ENCODE results near the gene ABCC4.

ABCC4 gene

DNA sequence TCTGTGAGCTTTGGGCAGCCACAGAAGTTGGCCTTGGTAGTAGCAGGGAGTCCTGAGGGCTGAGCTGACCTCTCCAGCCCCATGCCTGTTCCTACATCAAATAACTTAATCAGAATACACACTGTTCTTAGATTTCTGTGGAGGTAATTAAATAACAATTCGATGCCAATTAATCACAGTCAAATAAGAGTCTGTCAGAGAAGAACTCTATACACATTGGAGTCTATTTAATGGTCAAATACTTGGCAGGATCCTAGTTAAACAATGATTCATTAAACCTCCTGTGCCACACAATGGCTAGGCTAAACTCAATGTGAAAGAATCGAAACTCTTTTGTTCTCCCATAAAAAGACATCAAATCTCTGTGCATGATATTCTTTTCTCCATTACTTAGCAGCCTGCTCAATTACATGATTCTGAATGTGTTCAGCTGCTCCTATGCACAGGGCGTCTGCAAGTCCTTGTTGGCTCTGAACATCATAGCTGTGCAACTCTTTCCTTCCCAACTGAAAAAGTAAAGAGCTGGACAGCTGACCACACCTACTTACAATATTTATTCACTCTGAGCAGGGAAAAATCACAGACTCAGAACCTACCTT lies 173.1 kb downstream of the ABCC4 start:
- no peak for DNase-seq (ENCODE audit: low read depth)
- TF ChIP-seq, protein P1, sequence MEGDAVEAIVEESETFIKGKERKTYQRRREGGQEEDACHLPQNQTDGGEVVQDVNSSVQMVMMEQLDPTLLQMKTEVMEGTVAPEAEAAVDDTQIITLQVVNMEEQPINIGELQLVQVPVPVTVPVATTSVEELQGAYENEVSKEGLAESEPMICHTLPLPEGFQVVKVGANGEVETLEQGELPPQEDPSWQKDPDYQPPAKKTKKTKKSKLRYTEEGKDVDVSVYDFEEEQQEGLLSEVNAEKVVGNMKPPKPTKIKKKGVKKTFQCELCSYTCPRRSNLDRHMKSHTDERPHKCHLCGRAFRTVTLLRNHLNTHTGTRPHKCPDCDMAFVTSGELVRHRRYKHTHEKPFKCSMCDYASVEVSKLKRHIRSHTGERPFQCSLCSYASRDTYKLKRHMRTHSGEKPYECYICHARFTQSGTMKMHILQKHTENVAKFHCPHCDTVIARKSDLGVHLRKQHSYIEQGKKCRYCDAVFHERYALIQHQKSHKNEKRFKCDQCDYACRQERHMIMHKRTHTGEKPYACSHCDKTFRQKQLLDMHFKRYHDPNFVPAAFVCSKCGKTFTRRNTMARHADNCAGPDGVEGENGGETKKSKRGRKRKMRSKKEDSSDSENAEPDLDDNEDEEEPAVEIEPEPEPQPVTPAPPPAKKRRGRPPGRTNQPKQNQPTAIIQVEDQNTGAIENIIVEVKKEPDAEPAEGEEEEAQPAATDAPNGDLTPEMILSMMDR (conservative IDR thresholded peaks at IDR 0.05; ENCODE audit: low read depth, low read length) = no peak

DNA sequence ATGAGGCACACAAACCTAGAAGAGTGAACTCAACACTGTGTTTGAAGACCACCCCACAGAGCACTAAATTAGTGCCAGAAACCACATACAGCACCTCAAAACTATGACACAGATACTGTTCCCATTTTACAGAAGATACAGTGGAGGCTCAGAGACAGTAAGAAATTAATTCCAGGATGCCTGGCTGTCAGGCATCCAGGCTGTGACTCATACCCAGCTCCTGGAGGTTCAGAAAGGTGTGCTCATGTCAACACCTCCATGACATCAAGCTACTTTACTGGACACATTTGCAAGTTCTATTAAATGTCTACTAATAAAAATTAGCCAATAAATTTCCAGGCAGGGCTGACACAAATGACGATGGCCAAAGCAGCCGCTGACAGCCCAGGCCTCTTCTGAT lies 176.3 kb downstream of the ABCC4 start:
- TF ChIP-seq, protein P1 (conservative IDR thresholded peaks at IDR 0.05; ENCODE audit: low read depth, low read length) = no peak
- DNase-seq (ENCODE audit: low read depth) = no peak
- no peak overlapping the region for H3K4me3 ChIP-seq (ENCODE audit: low read length)

More for the DNA sequence above, 173.1 kb downstream of the ABCC4 start:
- H3K4me3 ChIP-seq (ENCODE audit: low read length) = no peak overlapping the region

DNA sequence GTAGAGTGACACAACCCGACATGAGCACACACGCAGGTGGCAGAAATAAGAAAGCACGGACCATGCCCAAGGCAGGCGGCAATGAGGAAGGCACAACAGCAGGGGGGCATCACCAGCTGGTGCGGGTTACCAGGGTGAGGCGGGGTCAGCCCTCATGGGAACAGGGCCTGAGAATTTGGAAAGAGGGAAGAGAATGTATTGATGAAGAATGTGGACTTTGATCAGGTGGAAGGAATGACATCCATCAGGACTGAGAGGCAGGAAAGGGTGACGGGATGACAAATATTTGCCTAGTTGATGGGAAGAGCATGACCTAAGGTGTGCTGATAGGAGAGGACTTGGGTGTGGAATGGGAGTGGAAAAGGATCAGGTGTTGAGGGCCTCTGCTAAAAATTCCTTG lies 177.5 kb downstream of the ABCC4 start:
- TF ChIP-seq, protein P1 (conservative IDR thresholded peaks at IDR 0.05; ENCODE audit: low read depth, low read length) = no peak

DNA sequence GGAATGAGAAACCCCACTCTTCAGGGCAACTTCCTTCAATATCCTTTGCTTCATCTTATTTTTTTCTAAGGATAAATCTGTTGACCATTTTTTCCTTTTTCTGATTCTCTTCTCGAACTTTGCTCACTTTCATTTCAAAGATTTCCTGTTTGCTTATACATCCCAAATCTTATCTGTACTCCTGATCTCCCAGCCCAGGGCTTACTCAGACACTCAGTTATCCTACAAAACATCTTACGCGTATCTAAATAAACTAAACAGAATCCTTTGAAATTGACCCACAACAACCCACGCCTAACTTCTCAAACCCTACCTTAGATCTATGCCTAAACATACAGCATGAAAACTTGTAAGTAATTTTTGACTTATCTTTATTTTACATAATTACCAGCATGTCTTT lies 179.2 kb downstream of the ABCC4 start:
- H3K4me3 ChIP-seq (ENCODE audit: low read length) = no peak overlapping the region
- no peak for DNase-seq (ENCODE audit: low read depth)
- TF ChIP-seq, protein P1 (conservative IDR thresholded peaks at IDR 0.05; ENCODE audit: low read depth, low read length) = no peak

More for the DNA sequence above, 177.5 kb downstream of the ABCC4 start:
- no peak overlapping the region for H3K4me3 ChIP-seq (ENCODE audit: low read length)
- no peak for DNase-seq (ENCODE audit: low read depth)

DNA sequence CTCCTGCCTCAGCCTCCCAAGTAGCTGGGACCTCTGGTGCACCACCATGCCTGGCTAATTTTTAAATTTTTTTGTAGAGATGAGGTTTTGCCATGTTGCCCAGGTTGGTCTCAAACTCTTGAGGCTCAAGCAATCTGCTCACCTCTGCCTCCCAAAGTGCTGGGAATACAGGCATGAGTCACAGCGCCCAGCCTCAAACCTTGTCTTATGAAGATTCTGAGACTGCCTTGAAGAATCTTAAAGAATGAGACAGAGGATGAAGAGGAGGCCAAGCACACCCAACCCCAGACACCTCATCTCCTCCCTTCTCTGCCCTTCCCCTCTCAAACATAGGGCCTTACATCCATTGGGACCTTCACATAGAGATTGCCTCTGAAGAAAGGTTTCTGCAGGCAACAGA lies 179.7 kb downstream of the ABCC4 start:
- no peak overlapping the region for H3K4me3 ChIP-seq (ENCODE audit: low read length)
- TF ChIP-seq, protein P1 (conservative IDR thresholded peaks at IDR 0.05; ENCODE audit: low read depth, low read length) = no peak
- no peak for DNase-seq (ENCODE audit: low read depth)

DNA sequence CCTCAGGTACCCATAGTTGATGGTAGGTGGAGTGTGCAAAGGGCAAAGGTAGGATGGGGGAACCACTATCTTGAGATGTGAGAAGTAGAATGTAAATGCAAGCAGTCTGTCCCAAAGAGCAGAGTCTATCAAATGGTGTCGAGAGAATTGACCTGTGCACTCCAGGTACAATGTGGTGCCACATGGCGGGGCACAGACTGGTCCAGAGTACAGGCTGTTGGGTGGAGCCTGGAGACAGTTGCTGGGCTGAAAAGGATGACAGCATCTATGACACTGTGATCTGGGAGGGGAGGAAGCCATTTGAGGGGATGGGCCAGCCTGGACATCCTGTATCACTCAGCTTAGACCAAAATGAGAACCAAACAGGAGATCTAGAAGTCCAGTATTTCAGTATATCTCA lies 180.6 kb downstream of the ABCC4 start:
- no peak for DNase-seq (ENCODE audit: low read depth)
- H3K4me3 ChIP-seq (ENCODE audit: low read length) = no peak overlapping the region
- TF ChIP-seq, protein P1 (conservative IDR thresholded peaks at IDR 0.05; ENCODE audit: low read depth, low read length) = no peak

DNA sequence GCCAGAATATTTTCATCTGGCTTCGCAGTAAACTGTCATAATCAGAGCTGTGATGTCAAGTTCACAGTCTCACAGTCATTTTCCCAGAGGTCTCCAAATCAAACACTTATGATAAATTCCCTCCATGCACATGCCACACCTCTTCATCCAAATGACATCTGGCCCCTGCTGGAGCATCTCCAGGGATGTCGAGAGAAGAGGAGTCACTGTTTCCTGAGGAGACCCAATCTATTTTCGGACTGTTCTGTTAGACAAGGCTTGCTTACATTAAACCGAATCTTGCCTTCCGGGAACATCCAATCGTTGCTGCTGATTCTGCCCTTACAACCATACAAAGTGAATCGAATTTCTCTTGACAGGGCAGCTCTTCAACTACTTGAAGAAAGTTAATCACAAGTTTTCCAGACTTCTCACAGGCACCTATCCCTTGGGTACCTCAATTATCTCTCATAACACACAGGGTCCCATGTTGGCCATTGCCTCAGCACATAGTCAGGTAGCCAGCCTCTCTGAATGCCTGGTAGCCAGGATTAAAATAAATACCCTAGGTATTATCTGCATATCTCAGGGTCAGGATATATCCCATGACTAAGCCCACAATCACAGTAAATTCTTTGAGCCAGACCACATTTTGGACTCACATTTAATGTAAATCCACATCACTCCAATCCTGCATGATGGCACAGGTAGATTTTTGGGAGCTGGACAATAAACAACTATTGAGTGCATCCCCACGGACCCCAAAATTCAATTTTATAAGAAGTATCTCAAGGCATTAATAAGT lies 182.5 kb downstream of the ABCC4 start:
- no peak for DNase-seq (ENCODE audit: low read depth)
- no peak overlapping the region for H3K4me3 ChIP-seq (ENCODE audit: low read length)
- TF ChIP-seq, protein P1 (conservative IDR thresholded peaks at IDR 0.05; ENCODE audit: low read depth, low read length) = no peak

Measured in retinal pigment epithelial cell (primary cell).